RWPE1 (cell line): ENCODE results near the gene SHROOM3.

ENCODE experiments used
- CTCF ChIA-PET: fragments of 350-600 bp; sonication (Branson Sonifier 250); formaldehyde crosslinking; extraction: SDS; loops from one replicate; lab custom pipeline; 2021; lab: Yijun Ruan, JAX
- POLR2A ChIA-PET: fragments of 400-600 bp; formaldehyde crosslinking; extraction: SDS; loops from one replicate; lab custom pipeline; 2020; ENCODE audit warnings: antibody characterized with exemption; ENCODE audit not compliant: low non-redundant PET; lab: Yijun Ruan, JAX
- DNase-seq: peaks from one replicate; pipeline ENCODE4 v3.0.0; 2012; ENCODE audit warnings: low spot score
- H3K27ac ChIP-seq: fragments of 450-650 bp; 2 replicates; pipeline ENCODE4 v1.5.1; 2017
- TF ChIP-seq, protein P1 (sequence below): fragments of 450-650 bp; conservative IDR thresholded peaks from 2 replicates; pipeline ENCODE4 v1.5.1; 2017; ENCODE audit warnings: low read depth, mild to moderate bottlenecking

SHROOM3 gene

DNA sequence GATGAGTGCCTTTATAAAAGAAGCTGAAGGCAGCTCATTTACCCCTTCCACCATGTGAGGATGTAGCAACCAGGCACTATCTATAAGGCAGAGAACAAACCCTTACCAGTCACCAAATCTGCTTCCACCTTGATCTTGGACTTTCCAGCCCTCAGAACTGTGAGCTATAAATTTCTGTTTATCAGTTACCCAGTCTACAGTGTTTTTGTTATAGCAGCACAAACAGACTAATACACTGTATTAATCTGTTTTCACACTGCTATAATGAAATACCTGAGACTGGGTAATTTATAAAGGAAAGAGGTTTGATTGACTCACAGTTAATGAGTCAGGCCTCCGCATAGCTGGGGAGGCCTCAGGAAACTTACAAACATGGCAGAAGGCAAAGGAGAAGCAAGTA is 371.7 kb downstream of the SHROOM3 start:
- TF ChIP-seq, protein P1, sequence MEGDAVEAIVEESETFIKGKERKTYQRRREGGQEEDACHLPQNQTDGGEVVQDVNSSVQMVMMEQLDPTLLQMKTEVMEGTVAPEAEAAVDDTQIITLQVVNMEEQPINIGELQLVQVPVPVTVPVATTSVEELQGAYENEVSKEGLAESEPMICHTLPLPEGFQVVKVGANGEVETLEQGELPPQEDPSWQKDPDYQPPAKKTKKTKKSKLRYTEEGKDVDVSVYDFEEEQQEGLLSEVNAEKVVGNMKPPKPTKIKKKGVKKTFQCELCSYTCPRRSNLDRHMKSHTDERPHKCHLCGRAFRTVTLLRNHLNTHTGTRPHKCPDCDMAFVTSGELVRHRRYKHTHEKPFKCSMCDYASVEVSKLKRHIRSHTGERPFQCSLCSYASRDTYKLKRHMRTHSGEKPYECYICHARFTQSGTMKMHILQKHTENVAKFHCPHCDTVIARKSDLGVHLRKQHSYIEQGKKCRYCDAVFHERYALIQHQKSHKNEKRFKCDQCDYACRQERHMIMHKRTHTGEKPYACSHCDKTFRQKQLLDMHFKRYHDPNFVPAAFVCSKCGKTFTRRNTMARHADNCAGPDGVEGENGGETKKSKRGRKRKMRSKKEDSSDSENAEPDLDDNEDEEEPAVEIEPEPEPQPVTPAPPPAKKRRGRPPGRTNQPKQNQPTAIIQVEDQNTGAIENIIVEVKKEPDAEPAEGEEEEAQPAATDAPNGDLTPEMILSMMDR, result no peak
- ChIA-PET POLR2A (no interaction called here), CTCF (no interaction called here)
- H3K27ac ChIP-seq, result no peak overlapping the region
- no peak for DNase-seq

DNA sequence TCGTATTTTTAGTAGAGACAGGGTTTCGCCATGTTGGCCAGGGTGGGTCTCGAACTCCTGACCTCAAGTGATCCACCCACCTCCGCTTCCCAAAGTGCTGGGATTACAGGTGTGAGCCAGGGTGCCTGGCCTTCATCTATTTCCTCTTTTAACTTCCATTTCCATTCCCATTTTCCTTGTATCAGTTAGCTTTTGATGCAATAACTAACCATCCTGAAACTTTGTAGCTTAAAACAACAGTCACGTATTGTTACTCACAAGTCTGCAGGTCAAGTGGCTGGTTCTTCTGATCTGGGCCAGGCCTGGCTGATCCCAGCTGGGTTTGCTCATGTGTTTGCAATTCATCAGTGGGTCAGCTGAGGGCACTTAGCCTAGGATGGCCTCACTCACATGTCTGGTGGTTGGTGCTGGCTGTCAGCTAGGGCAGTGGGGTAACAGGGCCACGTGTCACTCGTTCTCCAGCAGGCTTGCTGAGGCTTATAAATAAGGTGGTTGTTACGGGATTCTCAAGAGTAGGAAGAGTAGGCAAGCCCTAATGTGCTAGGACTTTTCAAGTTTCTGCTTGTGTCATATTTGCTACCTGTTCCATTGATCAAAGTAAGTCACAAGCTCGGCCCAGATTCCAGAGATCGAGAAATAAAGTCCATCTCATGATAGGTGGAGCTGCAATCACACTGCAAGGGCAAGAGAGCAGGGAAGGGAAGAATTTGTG is 374.7 kb downstream of the SHROOM3 start:
- ChIA-PET CTCF (interaction anchor here (0.5 to 1.1 kb wide), 3 partner anchors 54 to 378 kb away, joined by 3 read pairs; no protein-coding TSS in a partner anchor), POLR2A (no interaction called here)
- no peak for DNase-seq
- TF ChIP-seq, protein P1, result no peak
- no peak overlapping the region for H3K27ac ChIP-seq

DNA sequence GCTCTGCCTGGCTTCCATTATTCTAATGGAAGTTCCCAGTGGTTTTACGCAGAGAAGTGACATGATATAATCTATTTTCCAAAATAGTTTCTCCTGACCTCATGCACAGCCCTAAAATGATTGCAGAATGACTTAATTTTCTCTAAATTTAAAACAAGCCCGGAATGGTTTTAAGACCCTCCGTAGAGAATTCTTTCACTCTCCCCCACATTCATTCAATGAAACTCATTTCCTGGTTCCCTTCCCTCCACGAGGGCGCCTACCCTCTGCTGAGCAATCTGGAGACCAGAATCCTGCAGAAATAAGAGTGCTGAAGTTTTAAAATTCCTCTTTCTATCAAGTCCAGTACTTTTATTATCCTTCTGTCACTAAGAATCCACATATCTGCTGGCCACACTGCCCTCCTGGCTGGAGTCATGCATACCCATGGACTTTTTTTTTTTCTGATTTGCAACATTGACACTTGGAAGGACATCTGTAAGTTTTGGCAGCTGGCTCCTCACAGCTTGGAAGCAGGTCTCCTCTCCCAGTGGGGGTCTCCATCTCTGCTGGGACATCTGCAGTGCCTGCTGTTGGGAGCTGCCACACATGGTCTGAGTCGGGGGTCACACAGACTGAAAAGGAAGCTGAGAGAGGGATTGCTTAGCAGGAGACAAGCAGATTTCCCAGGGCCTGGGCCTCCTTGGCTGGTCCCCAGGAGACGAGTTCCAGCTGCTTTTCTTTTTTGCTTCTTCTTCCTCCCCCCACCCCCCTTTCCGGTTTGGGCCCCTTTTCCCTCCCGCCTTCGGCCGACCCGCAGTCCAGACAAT is 376.8 kb downstream of the SHROOM3 start:
- ChIA-PET POLR2A (interaction anchor here (0.6 kb wide), 1 partner anchor 138 kb away, joined by 3 read pairs; the partner anchor contains the start of gene SEPTIN11), CTCF (interaction anchor here (0.6 to 0.7 kb wide), 2 partner anchors 35 to 973 kb away, joined by 3 to 4 read pairs; no protein-coding TSS in a partner anchor)
- DNase-seq, result no peak
- TF ChIP-seq, protein P1, result no peak
- H3K27ac ChIP-seq, result no peak overlapping the region

DNA sequence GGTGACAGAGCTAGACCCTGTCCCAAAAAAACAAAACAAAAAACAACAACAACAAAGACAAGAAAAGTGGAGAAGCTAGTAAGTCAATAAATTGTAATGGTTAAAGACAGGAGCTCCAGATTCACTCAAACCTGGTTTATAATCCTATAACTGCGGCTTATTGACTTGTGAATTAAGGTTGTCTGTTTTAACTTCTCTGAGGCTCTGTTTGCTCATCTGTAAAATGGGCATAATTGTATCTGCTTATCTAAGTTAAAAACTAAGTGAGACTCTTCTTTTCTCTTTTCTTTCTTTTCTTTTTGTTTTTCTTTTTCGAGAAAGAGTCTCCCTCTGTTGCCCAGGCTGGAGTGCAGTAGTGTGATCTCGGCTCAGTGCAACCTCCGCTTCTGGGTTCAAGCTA is 378.0 kb downstream of the SHROOM3 start:
- DNase-seq, result no peak
- no peak overlapping the region for H3K27ac ChIP-seq
- ChIA-PET POLR2A (no interaction called here), CTCF (interaction anchor here (0.6 kb wide), 1 partner anchor 31 kb away, joined by 6 read pairs; no protein-coding TSS in a partner anchor)
- TF ChIP-seq, protein P1, result no peak

DNA sequence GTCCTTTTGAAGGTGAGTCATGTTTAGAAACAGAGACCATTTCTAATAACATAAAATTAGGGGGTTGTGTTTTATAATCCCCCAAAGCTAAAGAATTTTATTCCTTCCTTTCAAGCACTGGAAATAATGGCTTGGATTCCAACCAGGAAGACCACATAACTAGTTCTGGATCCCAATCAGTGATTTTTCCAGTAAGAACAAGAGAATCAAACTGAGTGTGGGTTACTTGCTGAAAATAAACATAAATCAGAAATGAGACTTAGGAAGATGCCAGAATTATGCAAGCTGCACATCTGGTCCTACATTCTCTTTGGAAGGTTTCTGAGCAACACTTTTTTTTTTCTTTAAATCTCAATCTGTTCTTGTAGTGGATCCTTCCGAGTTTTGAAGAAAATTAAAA is 386.6 kb downstream of the SHROOM3 start:
- no peak for DNase-seq
- POLR2A ChIA-PET, result no interaction called here
- H3K27ac ChIP-seq, result no peak overlapping the region
- CTCF ChIA-PET, result interaction anchor here (0.7 kb wide), 1 partner anchor 10 kb away, joined by 3 read pairs; no protein-coding TSS in a partner anchor
- TF ChIP-seq, protein P1, result no peak

DNA sequence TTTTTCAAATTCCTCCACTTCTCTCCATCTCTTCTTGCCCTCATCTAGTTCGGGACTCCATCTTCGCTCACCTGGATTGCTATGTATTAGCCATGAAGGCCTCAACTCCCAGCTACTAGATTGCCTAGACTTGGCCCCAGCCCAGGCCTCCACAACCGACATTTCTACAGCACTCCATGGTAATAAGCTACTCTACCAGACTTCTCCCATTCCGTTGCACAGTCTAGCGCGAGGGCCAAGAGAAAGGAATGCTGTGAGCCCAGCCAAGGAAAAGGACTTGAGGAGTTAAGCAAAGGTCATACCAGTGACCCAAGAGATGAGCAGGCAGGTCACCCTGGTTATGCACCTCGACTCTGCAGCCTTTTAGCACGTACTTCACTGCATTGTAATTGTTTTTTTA is 387.3 kb downstream of the SHROOM3 start:
- ChIA-PET CTCF (no interaction called here), POLR2A (no interaction called here)
- TF ChIP-seq, protein P1, result no peak
- no peak for DNase-seq
- H3K27ac ChIP-seq, result no peak overlapping the region
